Measurements from ENCODE around the gene SYCE3.

Gene SYCE3

DNA sequence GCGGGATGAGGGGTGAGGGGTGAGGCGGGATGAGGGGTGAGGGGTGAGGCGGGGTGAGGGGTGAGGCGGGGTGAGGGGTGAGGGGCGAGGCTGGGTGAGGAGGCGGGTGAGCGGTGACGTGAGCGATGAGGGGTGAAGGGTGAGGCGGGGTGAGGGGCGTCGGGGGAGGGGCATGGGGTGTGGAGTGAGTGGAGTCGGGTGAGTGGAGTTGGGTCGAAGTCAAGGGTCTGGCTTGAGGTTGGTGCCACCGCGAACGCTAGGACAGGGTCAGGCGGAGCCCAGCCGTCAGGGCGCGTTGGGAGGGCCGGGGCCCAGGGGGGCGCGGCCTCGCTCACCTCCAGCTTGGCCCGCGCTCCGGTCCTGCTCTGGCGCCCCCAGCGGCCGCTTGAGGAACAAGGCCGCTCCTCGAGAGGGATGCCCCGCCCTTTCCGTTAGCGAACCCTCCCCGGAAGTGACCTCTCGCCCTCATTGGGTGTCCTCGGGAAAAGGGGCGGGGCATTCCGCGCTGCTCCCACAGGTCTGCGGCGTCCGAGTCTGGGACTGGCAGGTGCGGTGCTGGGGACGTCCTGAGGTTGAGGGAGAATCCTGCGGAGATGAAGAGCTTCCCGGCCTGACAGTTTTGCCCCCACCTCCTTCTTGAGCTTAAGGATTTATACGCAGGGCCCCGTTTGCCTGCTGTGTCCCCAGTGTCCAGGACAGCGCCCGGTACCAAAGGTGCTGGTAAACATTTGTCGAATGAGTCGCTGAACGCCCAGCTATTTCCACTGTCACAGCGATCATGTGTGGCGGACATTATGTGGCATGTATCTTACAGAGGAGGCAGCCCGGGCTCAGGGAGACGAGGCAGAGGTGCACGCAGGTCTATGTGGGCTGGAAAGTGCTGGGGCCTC, at the start of gene SYCE3:
Gene SYCE3, minus strand, starts transcription at position 397 of the 890 bp plus-strand sequence. CDS start 6,514 bp downstream, outside the sequence.
- peak; percentile 95 for DNase-seq (ENCODE audit: low read depth)
- TF ChIP-seq, protein P1, sequence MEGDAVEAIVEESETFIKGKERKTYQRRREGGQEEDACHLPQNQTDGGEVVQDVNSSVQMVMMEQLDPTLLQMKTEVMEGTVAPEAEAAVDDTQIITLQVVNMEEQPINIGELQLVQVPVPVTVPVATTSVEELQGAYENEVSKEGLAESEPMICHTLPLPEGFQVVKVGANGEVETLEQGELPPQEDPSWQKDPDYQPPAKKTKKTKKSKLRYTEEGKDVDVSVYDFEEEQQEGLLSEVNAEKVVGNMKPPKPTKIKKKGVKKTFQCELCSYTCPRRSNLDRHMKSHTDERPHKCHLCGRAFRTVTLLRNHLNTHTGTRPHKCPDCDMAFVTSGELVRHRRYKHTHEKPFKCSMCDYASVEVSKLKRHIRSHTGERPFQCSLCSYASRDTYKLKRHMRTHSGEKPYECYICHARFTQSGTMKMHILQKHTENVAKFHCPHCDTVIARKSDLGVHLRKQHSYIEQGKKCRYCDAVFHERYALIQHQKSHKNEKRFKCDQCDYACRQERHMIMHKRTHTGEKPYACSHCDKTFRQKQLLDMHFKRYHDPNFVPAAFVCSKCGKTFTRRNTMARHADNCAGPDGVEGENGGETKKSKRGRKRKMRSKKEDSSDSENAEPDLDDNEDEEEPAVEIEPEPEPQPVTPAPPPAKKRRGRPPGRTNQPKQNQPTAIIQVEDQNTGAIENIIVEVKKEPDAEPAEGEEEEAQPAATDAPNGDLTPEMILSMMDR (IDR thresholded peaks at IDR 0.05; ENCODE audit: insufficient read depth, low read depth, low read length, missing control alignments) = peak; percentile 64
- H3K4me3 ChIP-seq (ENCODE audit: low read length) = peak within 1 kb of the TSS; percentile 66

- no peak overlapping the region for H3K4me3 ChIP-seq (ENCODE audit: low read length)
- TF ChIP-seq, protein P1 (IDR thresholded peaks at IDR 0.05; ENCODE audit: insufficient read depth, low read depth, low read length, missing control alignments) = no peak
- DNase-seq (ENCODE audit: low read depth) = no peak
These were observed 49.4 kb upstream of the SYCE3 start for GRCh38 chr22:50612168-50612527.

DNA sequence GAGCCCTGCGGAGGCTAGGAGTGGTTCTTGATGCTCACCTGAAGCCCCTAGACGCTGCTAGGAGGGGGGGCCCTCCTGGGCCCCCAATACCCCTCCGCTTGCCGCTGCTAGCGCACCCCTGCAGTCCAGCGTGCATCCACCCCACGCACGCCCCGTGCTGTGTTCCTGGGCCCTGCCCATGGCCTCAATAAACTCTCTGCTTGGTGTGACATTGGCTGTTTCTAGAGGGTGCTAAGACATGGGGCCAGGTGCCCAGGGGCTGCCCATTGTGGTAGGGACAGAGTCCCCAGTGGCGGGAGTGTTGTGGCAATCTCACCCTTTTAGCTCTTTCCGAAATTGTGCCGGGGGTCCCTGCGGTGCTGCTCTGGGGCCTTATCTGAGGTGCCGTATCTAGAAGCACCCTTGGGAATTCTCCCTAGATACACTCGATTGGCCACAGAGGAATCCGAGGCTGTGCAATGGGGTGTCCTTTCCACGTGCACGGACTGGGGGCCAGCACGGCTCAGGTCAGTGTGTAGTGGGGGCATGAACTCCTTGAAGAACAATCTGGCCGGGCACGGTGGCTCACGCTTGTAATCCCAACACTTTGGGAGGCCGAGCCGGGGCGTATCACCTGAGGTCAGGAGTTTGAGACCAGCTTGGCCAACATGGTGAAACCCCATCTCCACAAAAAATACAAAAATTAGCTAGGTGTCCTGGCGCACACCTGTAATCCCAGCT, 48.8 kb upstream of the SYCE3 start:
- no peak overlapping the region for H3K4me3 ChIP-seq (ENCODE audit: low read length)
- no peak for DNase-seq (ENCODE audit: low read depth)
- TF ChIP-seq, protein P1 (IDR thresholded peaks at IDR 0.05; ENCODE audit: insufficient read depth, low read depth, low read length, missing control alignments) = no peak

- DNase-seq (ENCODE audit: low read depth) = no peak
These were observed 47.9 kb upstream of the SYCE3 start for GRCh38 chr22:50610581-50610980.

DNA sequence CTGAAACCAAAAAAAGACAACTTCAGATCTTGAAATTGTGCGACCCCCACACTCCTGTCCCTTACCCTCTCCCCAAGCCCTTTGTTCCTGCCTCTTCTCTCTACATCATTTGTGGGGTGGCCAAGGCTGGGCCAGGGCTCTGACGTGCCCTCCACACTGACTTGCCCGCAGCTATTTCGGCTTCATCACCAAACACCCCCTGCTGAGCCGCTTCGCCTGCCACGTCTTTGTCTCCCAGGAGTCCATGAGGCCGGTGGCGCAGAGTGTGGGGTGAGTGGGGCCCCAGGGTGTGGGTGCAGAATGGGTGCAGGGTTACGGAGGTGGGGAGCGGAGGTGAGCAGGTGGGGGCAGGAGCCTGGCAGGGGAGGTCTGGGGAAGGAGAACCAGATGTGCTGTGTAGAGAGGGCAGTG, 47.3 kb upstream of the SYCE3 start:
- TF ChIP-seq, protein P1 (IDR thresholded peaks at IDR 0.05; ENCODE audit: insufficient read depth, low read depth, low read length, missing control alignments) = no peak
- H3K4me3 ChIP-seq (ENCODE audit: low read length) = no peak overlapping the region
- no peak for DNase-seq (ENCODE audit: low read depth)

More at GRCh38 chr22:50610581-50610980, 47.9 kb upstream of the SYCE3 start:
- TF ChIP-seq, protein P1 (IDR thresholded peaks at IDR 0.05; ENCODE audit: insufficient read depth, low read depth, low read length, missing control alignments) = no peak
- H3K4me3 ChIP-seq (ENCODE audit: low read length) = no peak overlapping the region

DNA sequence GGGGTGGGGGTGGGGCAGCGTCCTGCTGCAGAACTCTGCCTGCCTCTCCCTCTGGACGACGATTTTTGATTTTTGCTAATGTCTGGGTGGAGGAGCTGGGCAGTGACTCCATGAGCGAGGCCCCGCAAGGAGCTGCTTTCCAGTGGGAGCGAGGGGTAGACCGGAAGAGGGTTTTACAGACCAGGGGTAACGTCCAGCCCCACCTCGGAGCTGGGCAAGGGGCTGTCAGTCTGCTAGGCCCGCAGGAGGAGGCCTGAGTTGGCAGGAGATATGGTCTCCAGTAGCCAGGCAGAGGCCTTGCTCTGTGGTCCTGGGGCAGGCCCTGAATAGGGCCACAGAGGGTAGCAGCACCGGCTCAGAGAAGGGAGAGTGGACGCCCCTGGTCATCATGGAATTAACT, 46.9 kb upstream of the SYCE3 start:
- TF ChIP-seq, protein P1 (IDR thresholded peaks at IDR 0.05; ENCODE audit: insufficient read depth, low read depth, low read length, missing control alignments) = no peak
- DNase-seq (ENCODE audit: low read depth) = no peak
- H3K4me3 ChIP-seq (ENCODE audit: low read length) = no peak overlapping the region

Data from epithelial cell of esophagus (primary cell).